Neural crest cell (in vitro differentiated cells): ENCODE measurements around the gene CDH13. TPM values are rescaled to one million over a fixed set of nuclear protein-coding genes. Genes with fewer than 3 reads are reported as not detected.

ENCODE experiments used
- DNase-seq: peaks from one replicate; pipeline ENCODE4 v3.0.0; 2021; ENCODE audit warnings: low read depth, mixed read lengths, low spot score
- H3K27ac Mint-ChIP-seq: one replicate; pipeline ENCODE4 v1.8.0; 2021; ENCODE audit warnings: mild to moderate bottlenecking, mixed read lengths; ENCODE audit not compliant: unreplicated experiment
- H3K27me3 Mint-ChIP-seq: 2 replicates; pipeline ENCODE4 v1.8.0; 2021; ENCODE audit warnings: low read depth, mild to moderate bottlenecking, mixed read lengths
- H3K36me3 Mint-ChIP-seq: 2 replicates; pipeline ENCODE4 v1.8.0; 2021; ENCODE audit warnings: low read depth, mild to moderate bottlenecking, mixed read lengths
- H3K4me1 Mint-ChIP-seq: 2 replicates; pipeline ENCODE4 v1.8.0; 2021; ENCODE audit warnings: mixed read lengths
- H3K4me3 Mint-ChIP-seq: one replicate; pipeline ENCODE4 v1.8.0; 2021; ENCODE audit warnings: mild to moderate bottlenecking, mixed read lengths
- H3K9me3 Mint-ChIP-seq: 2 replicates; pipeline ENCODE4 v1.8.0; 2021; ENCODE audit warnings: mixed read lengths
- total RNA-seq: library from RNA; stranded (reverse); gene quantifications from 2 replicates; pipeline ENCODE4 v1.2.1, GENCODE V29; 2021
- TF ChIP-seq, protein P1 (sequence below): fragments of 200-600 bp; sonication (generic); conservative IDR thresholded peaks from 2 replicates; pipeline ENCODE4 v1.5.0; 2021; ENCODE audit warnings: antibody characterized with exemption, mild to moderate bottlenecking

CDH13 gene
- total RNA-seq, 1 donor from 2014 or later: 1.1 TPM

DNA sequence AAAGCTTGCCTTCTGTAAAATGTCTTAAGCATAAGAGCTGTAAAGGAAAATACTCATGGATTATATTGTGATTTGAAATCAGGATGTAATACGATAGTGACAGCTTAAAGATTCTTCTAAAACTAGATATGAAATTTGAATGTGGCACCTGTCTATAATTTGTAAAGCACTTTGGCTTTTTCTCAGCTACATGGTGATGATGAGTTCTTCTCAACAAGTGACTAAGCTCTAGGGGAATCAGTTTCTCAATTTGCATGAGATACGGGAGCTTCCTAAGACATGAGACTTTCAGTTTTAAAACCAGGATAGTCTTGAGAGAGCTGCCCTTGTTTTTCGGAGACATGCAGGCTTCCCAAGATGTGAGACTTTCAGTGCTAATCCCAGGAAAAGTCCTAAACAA lies 439.2 kb downstream of the CDH13 start:
- Mint-ChIP-seq H3K9me3 (peaks cover 9% of the 10 kb centered on the region), H3K4me1 (no peaks in the 10 kb centered on the region), H3K36me3 (no peaks in the 10 kb centered on the region), H3K4me3 (no peak overlapping the region), H3K27ac (no peak overlapping the region), H3K27me3 (peaks cover 4% of the 10 kb centered on the region)
- DNase-seq: no peak
- TF ChIP-seq, protein P1, sequence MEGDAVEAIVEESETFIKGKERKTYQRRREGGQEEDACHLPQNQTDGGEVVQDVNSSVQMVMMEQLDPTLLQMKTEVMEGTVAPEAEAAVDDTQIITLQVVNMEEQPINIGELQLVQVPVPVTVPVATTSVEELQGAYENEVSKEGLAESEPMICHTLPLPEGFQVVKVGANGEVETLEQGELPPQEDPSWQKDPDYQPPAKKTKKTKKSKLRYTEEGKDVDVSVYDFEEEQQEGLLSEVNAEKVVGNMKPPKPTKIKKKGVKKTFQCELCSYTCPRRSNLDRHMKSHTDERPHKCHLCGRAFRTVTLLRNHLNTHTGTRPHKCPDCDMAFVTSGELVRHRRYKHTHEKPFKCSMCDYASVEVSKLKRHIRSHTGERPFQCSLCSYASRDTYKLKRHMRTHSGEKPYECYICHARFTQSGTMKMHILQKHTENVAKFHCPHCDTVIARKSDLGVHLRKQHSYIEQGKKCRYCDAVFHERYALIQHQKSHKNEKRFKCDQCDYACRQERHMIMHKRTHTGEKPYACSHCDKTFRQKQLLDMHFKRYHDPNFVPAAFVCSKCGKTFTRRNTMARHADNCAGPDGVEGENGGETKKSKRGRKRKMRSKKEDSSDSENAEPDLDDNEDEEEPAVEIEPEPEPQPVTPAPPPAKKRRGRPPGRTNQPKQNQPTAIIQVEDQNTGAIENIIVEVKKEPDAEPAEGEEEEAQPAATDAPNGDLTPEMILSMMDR: no peak

DNA sequence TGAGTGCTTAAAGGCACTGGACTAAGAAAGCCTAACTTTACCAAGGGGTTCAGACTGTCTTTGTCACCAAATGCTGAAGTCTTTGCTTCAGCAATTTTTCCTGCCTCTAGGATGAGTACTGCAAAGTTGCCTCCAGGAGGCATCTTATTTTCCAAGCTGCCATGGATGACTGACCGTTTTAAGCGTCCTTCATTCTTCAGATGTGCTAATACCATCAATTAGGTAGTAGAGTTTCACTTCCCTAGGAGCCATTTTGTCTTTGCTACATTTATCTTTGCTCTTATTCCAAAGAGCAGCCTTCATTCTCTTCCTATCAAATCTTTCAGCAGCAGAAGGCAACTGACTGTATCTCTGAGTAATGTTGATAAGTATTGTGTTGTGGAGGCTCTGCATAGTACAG lies 440.1 kb downstream of the CDH13 start:
- no peaks in the 10 kb centered on the region for H3K4me1 Mint-ChIP-seq
- peaks cover 4% of the 10 kb centered on the region for H3K27me3 Mint-ChIP-seq
- H3K36me3 Mint-ChIP-seq: no peaks in the 10 kb centered on the region
- no peak overlapping the region for H3K4me3 Mint-ChIP-seq
- peaks cover 9% of the 10 kb centered on the region for H3K9me3 Mint-ChIP-seq
- TF ChIP-seq, protein P1: no peak
- no peak for DNase-seq
- no peak overlapping the region for H3K27ac Mint-ChIP-seq

DNA sequence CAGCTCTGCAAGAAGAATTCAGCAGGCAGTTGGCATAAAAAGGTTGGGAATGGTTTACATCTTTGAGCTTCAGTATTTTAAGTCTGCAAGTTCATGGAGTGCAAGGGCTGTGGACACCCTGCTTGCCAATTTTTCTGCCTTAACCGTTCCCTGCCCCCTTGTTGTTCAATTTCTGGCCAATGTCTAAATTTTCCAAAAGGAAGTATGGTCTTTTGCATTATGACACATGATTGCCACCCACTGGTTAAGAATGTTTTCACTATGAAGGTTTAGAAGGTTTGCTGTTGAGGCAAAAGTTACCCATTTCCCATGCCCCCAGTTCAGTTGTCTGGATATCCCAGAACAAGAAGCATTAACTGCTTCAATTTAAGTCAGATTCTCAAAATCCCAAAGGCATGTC lies 441.9 kb downstream of the CDH13 start:
- TF ChIP-seq, protein P1: no peak
- Mint-ChIP-seq H3K27ac (no peak overlapping the region), H3K4me3 (no peak overlapping the region), H3K4me1 (no peaks in the 10 kb centered on the region), H3K9me3 (peaks cover 9% of the 10 kb centered on the region), H3K27me3 (peaks cover 8% of the 10 kb centered on the region), H3K36me3 (no peaks in the 10 kb centered on the region)
- DNase-seq: no peak

DNA sequence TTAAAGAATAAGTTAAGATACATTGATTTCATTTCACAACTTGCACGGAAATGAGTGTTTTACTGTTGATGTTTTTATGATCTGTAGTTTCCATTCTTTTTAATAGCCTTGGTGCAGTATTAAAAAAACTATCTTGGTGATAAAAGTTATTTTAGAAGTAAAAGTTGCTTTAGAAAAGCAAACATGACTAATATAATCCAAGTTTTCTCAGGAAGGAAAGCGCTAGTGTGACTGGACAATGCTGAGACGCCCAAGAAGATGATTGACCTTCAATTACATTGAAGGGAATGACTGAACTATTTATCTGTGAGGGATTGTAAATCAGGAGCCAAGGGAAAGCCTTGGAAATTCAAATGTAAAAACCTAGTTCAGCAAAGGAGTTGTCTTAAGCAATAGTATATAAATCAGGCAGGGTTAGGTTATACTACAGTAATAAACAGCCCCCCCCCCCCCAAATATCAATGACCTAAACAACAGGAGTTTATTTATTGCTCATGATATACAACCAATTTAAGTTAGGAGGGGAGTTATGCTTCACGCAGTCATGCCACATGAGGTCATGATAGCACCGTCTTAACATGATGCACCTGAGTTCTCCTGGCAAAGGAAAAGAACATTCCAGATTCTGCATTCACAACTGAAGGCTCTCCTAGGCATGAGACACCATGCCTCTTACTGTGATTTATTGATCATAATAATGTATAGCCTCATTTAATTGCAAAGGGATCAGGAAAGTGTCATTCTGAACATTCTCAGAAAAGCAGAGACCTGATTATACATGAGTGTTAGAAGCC lies 443.8 kb downstream of the CDH13 start:
- H3K36me3 Mint-ChIP-seq: no peaks in the 10 kb centered on the region
- peaks cover 8% of the 10 kb centered on the region for H3K27me3 Mint-ChIP-seq
- H3K4me1 Mint-ChIP-seq: no peaks in the 10 kb centered on the region
- DNase-seq: no peak
- no peak overlapping the region for H3K27ac Mint-ChIP-seq
- TF ChIP-seq, protein P1: no peak
- H3K4me3 Mint-ChIP-seq: no peak overlapping the region
- H3K9me3 Mint-ChIP-seq: peaks cover 7% of the 10 kb centered on the region

DNA sequence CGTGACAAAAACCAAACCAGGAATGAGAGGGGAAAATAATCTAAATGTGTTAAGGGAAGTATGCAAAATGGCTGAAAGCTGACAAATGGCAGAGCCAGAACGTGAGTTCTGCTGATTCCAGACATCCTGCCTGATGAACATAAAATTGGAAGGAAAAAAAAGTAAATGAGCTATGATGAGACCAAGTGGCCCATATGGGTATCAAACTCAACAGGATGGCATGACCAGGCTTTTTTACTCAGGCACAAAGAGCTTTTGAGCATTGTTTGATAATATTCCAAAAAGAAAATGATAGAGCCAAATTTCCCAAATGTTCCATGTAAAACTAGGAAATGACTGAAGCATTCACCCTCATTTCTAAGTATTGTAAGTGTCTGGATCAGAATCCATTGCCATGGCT lies 449.2 kb downstream of the CDH13 start:
- H3K36me3 Mint-ChIP-seq: no peaks in the 10 kb centered on the region
- DNase-seq: no peak
- no peak overlapping the region for H3K4me3 Mint-ChIP-seq
- peaks cover 4% of the 10 kb centered on the region for H3K27me3 Mint-ChIP-seq
- no peaks in the 10 kb centered on the region for H3K9me3 Mint-ChIP-seq
- TF ChIP-seq, protein P1: no peak
- no peaks in the 10 kb centered on the region for H3K4me1 Mint-ChIP-seq
- no peak overlapping the region for H3K27ac Mint-ChIP-seq
